ENCODE measurements around the gene QARS1. TPM values are rescaled to one million over a fixed set of nuclear protein-coding genes. Genes with fewer than 3 reads are reported as not detected.

The QARS1 gene
- total and polyA plus RNA-seq, 2 of the 13 experiments (the other 11 are each of a cell fraction or from before 2014, with no cell fraction given): 307 to 327 TPM

GRCh38 chr3:49132073-49132436 lies 27.5 kb upstream of the QARS1 start:
- POLR2A ChIA-PET: interaction anchor here (0.9 to 8.5 kb wide), 16 partner anchors 8 to 392 kb away, joined by 3 to 110 read pairs (median 6); partner anchors contain the start of genes GPX1, IMPDH2, KLHDC8B and NDUFAF3
- H3K36me3 ChIP-seq (replicated peaks in 1 of 2; ENCODE audit: control insufficient read depth in 1 of 2, insufficient read depth in 2 of 2, low read length in 2 of 2): peaks cover 5 to 10% of the 10 kb centered on the region in 2 experiments; a peak in 2 of 5 replicates
- H3K4me2 ChIP-seq (ENCODE audit: low read depth, low read length): peak overlapping the region; percentile 97
- H4K20me1 ChIP-seq (ENCODE audit: insufficient read depth, low read length): no peaks in the 10 kb centered on the region
- DNase-seq (ENCODE audit: low spot score) (no peak), FAIRE-seq (no peak), ATAC-seq (no peak)
- peaks cover 39% of the 10 kb centered on the region for H3K4me1 ChIP-seq (ENCODE audit: insufficient read depth, low read length)
- H3K27me3 ChIP-seq (ENCODE audit: control insufficient read depth in 1 of 2, insufficient read depth in 2 of 2, low read length in 2 of 2): no peaks in the 10 kb centered on the region
- WGBS (ENCODE audit: low lambda C conversion rate): 25% methylated on average over 5 of the region's 9 CpGs
- no peaks in the 10 kb centered on the region for H3K9me3 ChIP-seq (ENCODE audit: low read length)
- BruUV-seq (replicated peaks): no TSS peak
- H3K9ac ChIP-seq (ENCODE audit: insufficient read depth, low read depth, low read length): peak overlapping the region; percentile 75
- in situ Hi-C loops (cut with HindIII; ENCODE audit: extremely low pct_ligation_motif_present, low pct_unique_long_range_greater_than_20kb): no loop called here
- no peak overlapping the region for H2AFZ ChIP-seq (ENCODE audit: low read length)
- peaks cover 15% of the 10 kb centered on the region for H3K79me2 ChIP-seq (ENCODE audit: insufficient read depth, low read length)
- intact Hi-C loops (cut with micrococcal nuclease; ENCODE audit: unreplicated experiment): loop anchor here (5.0 kb wide), 1 partner anchor 40 kb away; the partner anchor contains the start of gene QRICH1
- CTCF ChIA-PET (ENCODE audit: low intra/inter-chr PET ratio, low total read pairs): no interaction called here
- H3K27ac ChIP-seq (ENCODE audit: extremely low read length, insufficient read depth, low read length): peak overlapping the region; percentile 80
- peak overlapping the region; percentile 72 to 78 (median 77) for H3K4me3 ChIP-seq (replicated peaks in 1 of 3; ENCODE audit: insufficient read depth in 1 of 3, low read depth in 2 of 3, low read length in 3 of 3)
- 0 out of 2 replicates have a peak, but pooled peaks have one; percentile 28 for TF ChIP-seq ZNF772 (CRISPR knock-in tag; IDR thresholded peaks at IDR 0.05)
- TF ChIP-seq REL (CRISPR knock-in tag; conservative IDR thresholded peaks at IDR 0.05): no peak
- TF ChIP-seq BRD4 (CRISPR knock-in tag; IDR thresholded peaks at IDR 0.05): no peak
- TF ChIP-seq EED (CRISPR knock-in tag; IDR thresholded peaks at IDR 0.05): 0 out of 2 replicates have a peak, but pooled peaks have one; percentile 30
- no peak for TF ChIP-seq ZNF589 (CRISPR knock-in tag; conservative IDR thresholded peaks at IDR 0.05)
- TF ChIP-seq CBX2 (IDR thresholded peaks at IDR 0.05; ENCODE audit: low read depth, low read length): no peak
- no peak for TF ChIP-seq CBX2 (CRISPR knock-in tag; IDR thresholded peaks at IDR 0.05; ENCODE audit: low read depth)
- TF ChIP-seq, protein P1, sequence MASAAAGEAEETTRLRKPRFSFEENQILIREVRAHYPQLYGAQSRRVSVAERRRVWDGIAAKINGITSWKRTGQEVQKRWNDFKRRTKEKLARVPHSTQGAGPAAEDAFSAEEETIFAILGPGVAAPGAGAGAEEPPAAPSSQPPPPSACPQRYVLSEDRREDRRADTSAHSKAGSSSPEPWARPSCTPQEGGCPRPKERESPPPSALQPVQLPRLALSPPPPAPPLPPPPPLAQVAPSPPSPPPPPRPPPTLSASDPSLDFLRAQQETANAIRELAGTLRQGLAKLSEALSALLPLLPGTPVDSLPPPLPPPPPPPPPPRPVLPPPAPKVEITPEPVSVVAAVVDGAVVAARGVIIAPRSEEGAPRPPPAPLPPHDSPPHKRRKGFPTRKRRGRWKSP (CRISPR knock-in tag; IDR thresholded peaks at IDR 0.05): no peak
- TF ChIP-seq SMAD9 (CRISPR knock-in tag; IDR thresholded peaks at IDR 0.05): peak; percentile 39; the same call in 1 of the 2 replicates
- no peak for TF ChIP-seq NR1H2 (CRISPR knock-in tag; IDR thresholded peaks at IDR 0.05; ENCODE audit: borderline replicate concordance, low read depth)
- TF ChIP-seq RARA (CRISPR knock-in tag; IDR thresholded peaks at IDR 0.05): no peak
- 0 out of 2 replicates have a peak, but pooled peaks have one; percentile 41 for TF ChIP-seq NFATC3 (CRISPR knock-in tag; IDR thresholded peaks at IDR 0.05)
- TF ChIP-seq, protein P2, sequence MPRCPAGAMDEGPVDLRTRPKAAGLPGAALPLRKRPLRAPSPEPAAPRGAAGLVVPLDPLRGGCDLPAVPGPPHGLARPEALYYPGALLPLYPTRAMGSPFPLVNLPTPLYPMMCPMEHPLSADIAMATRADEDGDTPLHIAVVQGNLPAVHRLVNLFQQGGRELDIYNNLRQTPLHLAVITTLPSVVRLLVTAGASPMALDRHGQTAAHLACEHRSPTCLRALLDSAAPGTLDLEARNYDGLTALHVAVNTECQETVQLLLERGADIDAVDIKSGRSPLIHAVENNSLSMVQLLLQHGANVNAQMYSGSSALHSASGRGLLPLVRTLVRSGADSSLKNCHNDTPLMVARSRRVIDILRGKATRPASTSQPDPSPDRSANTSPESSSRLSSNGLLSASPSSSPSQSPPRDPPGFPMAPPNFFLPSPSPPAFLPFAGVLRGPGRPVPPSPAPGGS (CRISPR knock-in tag; IDR thresholded peaks at IDR 0.05): peak; percentile 39; the same call in 1 of the 2 replicates
- no peak for TF ChIP-seq ZNF264 (CRISPR knock-in tag; IDR thresholded peaks at IDR 0.05)
- TF ChIP-seq NFAT5 (CRISPR knock-in tag; IDR thresholded peaks at IDR 0.05): no peak
- no peak for TF ChIP-seq CREB3 (CRISPR knock-in tag; IDR thresholded peaks at IDR 0.05)
